HepG2 (cell line): ENCODE measurements around the gene NOS1AP. TPM values are rescaled to one million over a fixed set of nuclear protein-coding genes. Genes with fewer than 3 reads are reported as not detected.

Experiments
- ATAC-seq: fragments of 200-7000 bp; cut with Tn5 transposase; 3 replicates; pipeline ENCODE4 v1.9.1; 2020; ENCODE audit warnings: mild to moderate bottlenecking, moderate library complexity
- BruUV-seq: library from RNA; stranded (reverse); fragments of 400-500 nt; replicated peaks from 2 replicates; lab custom pipeline; 2021; lab: Mats Ljungman, UMichigan
- CTCF ChIA-PET: fragments of 300-600 bp; formaldehyde crosslinking; extraction: SDS; loops from one replicate; lab custom pipeline; 2021; ENCODE audit warnings: low total read pairs, inconsistent platforms, low intra/inter-chr PET ratio; lab: Yijun Ruan, JAX
- POLR2A ChIA-PET: fragments of 350-600 bp; sonication (Branson Sonifier 250); formaldehyde crosslinking; loops from one replicate; lab custom pipeline; 2020; ENCODE audit warnings: antibody characterized with exemption, inconsistent platforms; lab: Yijun Ruan, JAX
- DNase-seq: peaks from one replicate; pipeline ENCODE4 v3.0.0-alpha.2; 2015; ENCODE audit warnings: low spot score
- FAIRE-seq: peaks from 3 replicates; lab custom pipeline; 2011; peaks lifted over from hg19 to GRCh38; lab: Jason Lieb, UNC
- H2AFZ ChIP-seq: one replicate; pipeline ENCODE4 v1.6.1; 2011; ENCODE audit warnings: low read length, inconsistent platforms
- H3K27ac ChIP-seq: fragments of 300-600 bp; 3 replicates; pipeline ENCODE4 v1.8.0; 2011; ENCODE audit warnings: mixed run types, mild to moderate bottlenecking, mixed read lengths, low read length, inconsistent platforms; ENCODE audit not compliant: insufficient read depth; ENCODE audit errors: extremely low read length
- H3K27me3 ChIP-seq, 2 experiments: fragments of 200-600 bp in 1 of 2; 2 replicates in 1 of 2; 3 replicates in 1 of 2; pipeline versions ENCODE4 v1.6.0 to v1.8.0; 2011; ENCODE audit warnings: low read length in 2 of 2, mild to moderate bottlenecking in 2 of 2, moderate library complexity in 2 of 2, inconsistent platforms in 1 of 2; ENCODE audit not compliant: insufficient read depth in 2 of 2, control insufficient read depth in 1 of 2
- H3K36me3 ChIP-seq, 2 experiments: fragments of 200-600 bp in 1 of 2; replicated peaks in 1 of 2; 2 replicates in 1 of 2; 3 replicates in 1 of 2; pipeline versions ENCODE4 v1.5.1 to v1.8.0; 2011; ENCODE audit warnings: low read length in 2 of 2, inconsistent platforms in 1 of 2; ENCODE audit not compliant: insufficient read depth in 2 of 2, control insufficient read depth in 1 of 2
- H3K4me1 ChIP-seq: 2 replicates; pipeline ENCODE4 v1.5.1; 2012; ENCODE audit warnings: low read length, inconsistent platforms; ENCODE audit not compliant: insufficient read depth
- H3K4me2 ChIP-seq: 2 replicates; pipeline ENCODE4 v1.6.0; 2011; ENCODE audit warnings: low read depth, low read length, inconsistent platforms
- H3K4me3 ChIP-seq, 3 experiments: fragments of 200-600 bp in 1 of 3; sonication (generic), shearing (Covaris generic) in 1 of 3; replicated peaks in 1 of 3; 2 replicates each; pipeline ENCODE4 v1.5.1; 2011 to 2016; ENCODE audit warnings: low read length in 3 of 3, inconsistent platforms in 2 of 3, low read depth in 2 of 3, mild to moderate bottlenecking in 2 of 3, control low read depth in 1 of 3, mixed read lengths in 1 of 3; ENCODE audit not compliant: insufficient read depth in 1 of 3
- H3K79me2 ChIP-seq: one replicate; pipeline ENCODE4 v1.6.1; 2011; ENCODE audit warnings: low read length, inconsistent platforms; ENCODE audit not compliant: insufficient read depth
- H3K9ac ChIP-seq: 2 replicates; pipeline ENCODE4 v1.6.0; 2011; ENCODE audit warnings: mild to moderate bottlenecking, low read depth, low read length, inconsistent platforms; ENCODE audit not compliant: insufficient read depth
- H3K9me3 ChIP-seq: 2 replicates; pipeline ENCODE4 v1.5.1; 2012; ENCODE audit warnings: mild to moderate bottlenecking, low read length
- H4K20me1 ChIP-seq: 2 replicates; pipeline ENCODE4 v1.6.0; 2011; ENCODE audit warnings: inconsistent platforms, mild to moderate bottlenecking, low read length, moderate library complexity; ENCODE audit not compliant: insufficient read depth
- ELF4 ChIP-seq: sonication (generic); formaldehyde crosslinking; IDR thresholded peaks from 2 replicates; pipeline ENCODE4 v1.5.0; 2020; ENCODE audit warnings: missing genetic modification reagents, mild to moderate bottlenecking, moderate library complexity, borderline replicate concordance
- POLR2A ChIP-seq, 2 experiments: IDR thresholded peaks; 2 replicates each; pipeline ENCODE4 v1.6.1; 2011; ENCODE audit warnings: low read depth in 2 of 2, low read length in 2 of 2, mild to moderate bottlenecking in 1 of 2, moderate library complexity in 1 of 2; ENCODE audit not compliant: insufficient read depth in 1 of 2
- RAD51 ChIP-seq: fragments of 450-650 bp; IDR thresholded peaks from 2 replicates; pipeline ENCODE4 v1.6.1; 2016; ENCODE audit warnings: borderline replicate concordance
- SMAD9 ChIP-seq: sonication (generic); formaldehyde crosslinking; IDR thresholded peaks from 2 replicates; pipeline ENCODE4 v1.5.1; 2020; ENCODE audit warnings: mild to moderate bottlenecking, missing genetic modification reagents
- U2AF2 ChIP-seq: fragments of 200-400 bp; formaldehyde crosslinking; IDR thresholded peaks from 2 replicates; pipeline ENCODE4 v1.6.1; 2017; ENCODE audit warnings: low read depth, mild to moderate bottlenecking, low read length
- WIZ ChIP-seq: sonication (generic); formaldehyde crosslinking; IDR thresholded peaks from 2 replicates; pipeline ENCODE4 v1.5.1; 2020; ENCODE audit warnings: mild to moderate bottlenecking, missing genetic modification reagents
- ZNF317 ChIP-seq: sonication (generic); formaldehyde crosslinking; IDR thresholded peaks from 2 replicates; pipeline ENCODE4 v1.5.0; 2020; ENCODE audit warnings: mild to moderate bottlenecking, missing genetic modification reagents
- ZNF362 ChIP-seq: sonication (generic); formaldehyde crosslinking; IDR thresholded peaks from 2 replicates; pipeline ENCODE4 v1.4.0; 2020; ENCODE audit warnings: missing genetic modification reagents, mild to moderate bottlenecking, borderline replicate concordance
- ZNF414 ChIP-seq: sonication (generic); formaldehyde crosslinking; IDR thresholded peaks from 2 replicates; pipeline ENCODE4 v1.5.0; 2020; ENCODE audit warnings: missing genetic modification reagents
- ZNF530 ChIP-seq: sonication (generic); formaldehyde crosslinking; IDR thresholded peaks from 2 replicates; pipeline ENCODE4 v1.5.0; 2020; ENCODE audit warnings: low read depth, mild to moderate bottlenecking, missing genetic modification reagents
- ZNF816 ChIP-seq: sonication (generic); formaldehyde crosslinking; IDR thresholded peaks from 2 replicates; pipeline ENCODE4 v1.8.0; 2022; ENCODE audit warnings: missing genetic modification reagents, mild to moderate bottlenecking, borderline replicate concordance
- ZNF883 ChIP-seq: sonication (generic); formaldehyde crosslinking; IDR thresholded peaks from 2 replicates; pipeline ENCODE4 v1.5.1; 2020; ENCODE audit warnings: mild to moderate bottlenecking, missing genetic modification reagents; ENCODE audit errors: not compliant biosample characterization
- WGBS: methylation state at CpG from one replicate; pipeline ENCODE4 v1.1.6; 2017; ENCODE audit warnings: low lambda C conversion rate; 5-methylcytosine and 5-hydroxymethylcytosine counted together
- in situ Hi-C: cut with HindIII; loops from 2 replicates; pipeline ENCODE4 v1.10.0; 2017; ENCODE audit warnings: low pct_unique_long_range_greater_than_20kb; ENCODE audit not compliant: extremely low pct_ligation_motif_present
- intact Hi-C: fragments of 100-400 bp; cut with micrococcal nuclease; formaldehyde crosslinking; loops from one replicate; pipeline ENCODE4 v1.10.0; 2022; ENCODE audit not compliant: unreplicated experiment
- polyA plus RNA-seq, 8 experiments: library from polyadenylated mRNA; depleted of rRNA in 3 of 8; stranded (reverse) in 7 of 8; unstranded in 1 of 8; fragments of >200 nt; fragmentation: Illumina TruSeq in 4 of 8; extraction: Trizol in 4 of 8; gene quantifications; 2 replicates each; pipeline versions ENCODE4 v1.2.1 to v1.2.3, GENCODE V29; 2011 to 2016; ENCODE audit warnings: low read depth in 4 of 8, missing spikeins in 1 of 8, mixed read lengths in 1 of 8; ENCODE audit not compliant: insufficient read depth in 1 of 8
- total RNA-seq, 5 experiments: library from RNA; depleted of rRNA; stranded (reverse); fragments of >200 nt; fragmentation: Illumina TruSeq; extraction: Trizol; gene quantifications; 2 replicates each; pipeline ENCODE4 v1.2.3, GENCODE V29; 2016; ENCODE audit warnings: low read depth in 1 of 5
- TF ChIP-seq, protein P1 (sequence below): sonication (generic); formaldehyde crosslinking; IDR thresholded peaks from 2 replicates; pipeline ENCODE4 v1.4.0; 2020; ENCODE audit warnings: mild to moderate bottlenecking, missing genetic modification reagents

Gene NOS1AP
- total and polyA plus RNA-seq, 2 of the 13 experiments (the other 11 are each of a cell fraction or from before 2014, with no cell fraction given) = 2.0 to 3.3 TPM

DNA sequence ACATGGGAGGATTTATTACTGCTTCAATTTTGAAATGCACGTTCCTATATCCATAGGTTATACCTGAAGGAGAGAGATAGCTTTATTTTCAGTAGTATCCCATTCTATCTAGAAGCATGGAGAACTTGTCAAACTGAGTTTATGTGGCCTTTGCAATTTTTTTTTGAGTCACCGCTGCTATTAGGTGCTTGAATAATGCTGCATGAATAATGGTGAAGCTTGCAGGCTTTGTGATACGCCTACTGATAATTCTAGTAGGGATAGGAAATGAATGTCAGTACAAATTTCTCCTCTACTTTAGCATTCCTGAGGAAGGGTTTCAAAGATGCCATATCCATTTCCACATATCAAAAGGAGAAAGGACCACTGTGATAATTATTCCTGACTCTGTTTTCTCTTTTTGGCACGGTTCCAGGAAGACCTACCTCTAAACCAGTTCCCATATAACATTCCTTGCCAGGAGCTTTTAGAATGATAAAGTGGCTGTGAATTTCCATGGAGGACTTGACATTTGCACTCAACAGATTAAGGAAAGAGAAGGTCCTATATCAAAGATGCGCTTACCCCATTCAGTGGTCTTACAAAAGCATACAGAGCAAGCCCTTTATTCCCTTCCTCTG, 223.7 kb downstream of the NOS1AP start:
- ChIA-PET CTCF (no interaction called here), POLR2A (no interaction called here)
- no peaks in the 10 kb centered on the region for H4K20me1 ChIP-seq
- H3K4me2 ChIP-seq = no peak overlapping the region
- no TSS peak for BruUV-seq
- H3K4me1 ChIP-seq = no peaks in the 10 kb centered on the region
- 78% methylated on average over 5 of the region's 5 CpGs for WGBS
- H3K27me3 ChIP-seq = no peaks in the 10 kb centered on the region
- peaks cover 6 to 20% of the 10 kb centered on the region in 2 experiments; a peak in 4 of 5 replicates for H3K36me3 ChIP-seq
- DNase-seq = no peak
- H3K79me2 ChIP-seq = no peaks in the 10 kb centered on the region
- TF ChIP-seq ZNF317 = no peak
- no peak for TF ChIP-seq ZNF816
- no peak for TF ChIP-seq U2AF2
- TF ChIP-seq ZNF530 (CRISPR knock-in tag) = no peak
- TF ChIP-seq ZNF414 = no peak
- TF ChIP-seq ZNF883 (CRISPR knock-in tag) = no peak
- TF ChIP-seq ZNF362 (CRISPR knock-in tag) = no peak
- no peak for TF ChIP-seq POLR2A (IDR thresholded peaks at IDR 0.05; ENCODE audit: insufficient read depth in 1 of 2, low read depth in 2 of 2, low read length in 2 of 2)
- TF ChIP-seq, protein P1, sequence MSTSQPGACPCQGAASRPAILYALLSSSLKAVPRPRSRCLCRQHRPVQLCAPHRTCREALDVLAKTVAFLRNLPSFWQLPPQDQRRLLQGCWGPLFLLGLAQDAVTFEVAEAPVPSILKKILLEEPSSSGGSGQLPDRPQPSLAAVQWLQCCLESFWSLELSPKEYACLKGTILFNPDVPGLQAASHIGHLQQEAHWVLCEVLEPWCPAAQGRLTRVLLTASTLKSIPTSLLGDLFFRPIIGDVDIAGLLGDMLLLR (CRISPR knock-in tag) = no peak
- TF ChIP-seq WIZ (CRISPR knock-in tag) = no peak
- TF ChIP-seq ELF4 (CRISPR knock-in tag) = no peak
- no peak for TF ChIP-seq SMAD9 (CRISPR knock-in tag)
- TF ChIP-seq RAD51 = no peak
- ATAC-seq = no peak
- H3K9me3 ChIP-seq = no peaks in the 10 kb centered on the region
- H2AFZ ChIP-seq = no peak overlapping the region
- no peak overlapping the region for H3K4me3 ChIP-seq
- intact Hi-C loops = no loop called here
- FAIRE-seq = no peak
- no peak overlapping the region for H3K27ac ChIP-seq
- no peak overlapping the region for H3K9ac ChIP-seq
- in situ Hi-C loops = no loop called here
